Gastrocnemius medialis (tissue), 4 donors: ENCODE measurements around the gene CPPED1. TPM values are rescaled to one million over a fixed set of nuclear protein-coding genes. Genes with fewer than 3 reads are reported as not detected.

Source experiments
- ATAC-seq, 2 donors: fragments of 150-250 bp; one replicate each; pipeline ENCODE4 v1.9.1; 2016
- DNase-seq, 2 donors: peaks; one replicate each; pipeline ENCODE4 v3.0.0-alpha.2; 2019
- H3K27ac ChIP-seq, 4 donors: fragments of 200-600 bp; sonication (generic); 1 replicate in 1 of 4; 2 replicates in 3 of 4; pipeline ENCODE4 v1.5.1; 2016 to 2018; ENCODE audit warnings: mild to moderate bottlenecking in 2 of 4, moderate library complexity in 1 of 4
- H3K27me3 ChIP-seq, 3 donors: fragments of 200-600 bp; sonication (generic) in 2 of 3; 1 replicate in 1 of 3; 2 replicates in 2 of 3; pipeline versions ENCODE4 v1.5.1 to v1.6.0; 2016 to 2019; ENCODE audit warnings: mild to moderate bottlenecking in 1 of 3, moderate library complexity in 1 of 3
- H3K36me3 ChIP-seq, 2 donors: fragments of 200-600 bp; sonication (generic) in 1 of 2; one replicate each; pipeline ENCODE4 v1.5.1; 2017 to 2018
- H3K4me1 ChIP-seq, 2 donors: fragments of 200-600 bp; sonication (generic) in 1 of 2; one replicate each; pipeline ENCODE4 v1.5.1; 2016 to 2017; ENCODE audit warnings: mild to moderate bottlenecking in 2 of 2
- H3K4me3 ChIP-seq, 4 donors: fragments of 200-600 bp; sonication (generic) in 3 of 4; 1 replicate in 1 of 4; 2 replicates in 3 of 4; pipeline ENCODE4 v1.5.1; 2016 to 2019; ENCODE audit warnings: mild to moderate bottlenecking in 2 of 4
- H3K9me3 ChIP-seq, 3 donors: fragments of 200-600 bp; sonication (generic) in 2 of 3; 1 replicate in 1 of 3; 2 replicates in 2 of 3; pipeline ENCODE4 v1.5.1; 2016 to 2019
- CTCF ChIP-seq, 5 experiments: fragments of 450-650 bp in 3 of 5; fragments of 200-600 bp in 2 of 5; sonication (generic) in 2 of 5; IDR thresholded peaks in 4 of 5; conservative IDR thresholded peaks in 1 of 5; 1 replicate in 4 of 5; 2 replicates in 1 of 5; pipeline ENCODE4 v1.5.1; 2016 to 2019; ENCODE audit warnings: antibody characterized with exemption in 5 of 5, mild to moderate bottlenecking in 3 of 5, moderate library complexity in 3 of 5
- POLR2A ChIP-seq, 2 donors: fragments of 450-650 bp; IDR thresholded peaks; one replicate each; pipeline ENCODE4 v1.6.1; 2017; ENCODE audit warnings: antibody characterized with exemption in 2 of 2, mild to moderate bottlenecking in 2 of 2, moderate library complexity in 2 of 2
- in situ Hi-C, 4 donors: fragments of 200-750 bp; cut with MboI; loops; one replicate each; pipeline versions ENCODE4 v1.15.0 to v1.8.0; 2017; ENCODE audit warnings: low sequenced_read_pairs in 4 of 4
- intact Hi-C: fragments of 100-400 bp; cut with DNase I; formaldehyde crosslinking; loops from one replicate; pipeline ENCODE4 v1.15.1; 2023; ENCODE audit warnings: low total_unique reads
- total RNA-seq, 4 donors: library from RNA; depleted of rRNA; stranded (reverse); fragments of >200 nt; gene quantifications; one replicate each; pipeline versions ENCODE4 v1.1.0 to v1.2.3, GENCODE V29; 2016

The CPPED1 gene
- total RNA-seq, 4 donors from 2014 or later: 2.8 to 8.7 (median 6.6) TPM

- TF ChIP-seq CTCF (IDR thresholded peaks at IDR 0.05 in 4 of 5, conservative IDR thresholded peaks at IDR 0.05 in 1 of 5) (no peak), POLR2A (IDR thresholded peaks at IDR 0.05) (no peak)
- Histone ChIP-seq H3K9me3 (no peaks in the 10 kb centered on the region), H3K4me3 (no peak overlapping the region), H3K27ac (no peak overlapping the region), H3K27me3 (no peaks in the 10 kb centered on the region), H3K36me3 (no peaks in the 10 kb centered on the region), H3K4me1 (no peaks in the 10 kb centered on the region)
- in situ Hi-C loops (no loop called here), intact Hi-C loops (no loop called here)
- DNase-seq (no peak), ATAC-seq (no peak)
Measured at GRCh38 chr16:12688951-12689850, 114.5 kb downstream of the CPPED1 start.

- H3K27me3 ChIP-seq: no peaks in the 10 kb centered on the region
- no peak for DNase-seq
- no peak overlapping the region for H3K27ac ChIP-seq
- intact Hi-C loops: no loop called here
- no peaks in the 10 kb centered on the region for H3K4me1 ChIP-seq
- TF ChIP-seq CTCF (IDR thresholded peaks at IDR 0.05 in 4 of 5, conservative IDR thresholded peaks at IDR 0.05 in 1 of 5) (no peak), POLR2A (IDR thresholded peaks at IDR 0.05) (no peak)
- no peaks in the 10 kb centered on the region for H3K36me3 ChIP-seq
- no peak overlapping the region for H3K4me3 ChIP-seq
- in situ Hi-C loops: no loop called here
- H3K9me3 ChIP-seq: no peaks in the 10 kb centered on the region
- ATAC-seq: no peak
Measured at GRCh38 chr16:12685806-12686205, 117.9 kb downstream of the CPPED1 start.

GRCh38 chr16:12682432-12683165 lies 121.1 kb downstream of the CPPED1 start:
- no peaks in the 10 kb centered on the region for H3K27me3 ChIP-seq
- no peaks in the 10 kb centered on the region for H3K4me1 ChIP-seq
- in situ Hi-C loops (no loop called here), intact Hi-C loops (no loop called here)
- H3K4me3 ChIP-seq: no peak overlapping the region
- H3K36me3 ChIP-seq: no peaks in the 10 kb centered on the region
- no peak for TF ChIP-seq POLR2A (IDR thresholded peaks at IDR 0.05)
- TF ChIP-seq CTCF (IDR thresholded peaks at IDR 0.05 in 4 of 5, conservative IDR thresholded peaks at IDR 0.05 in 1 of 5): no peak
- no peaks in the 10 kb centered on the region for H3K9me3 ChIP-seq
- ATAC-seq (no peak), DNase-seq (no peak)
- H3K27ac ChIP-seq: no peak overlapping the region

GRCh38 chr16:12681653-12682052 lies 122.0 kb downstream of the CPPED1 start:
- no peaks in the 10 kb centered on the region for H3K27me3 ChIP-seq
- in situ Hi-C loops: no loop called here
- intact Hi-C loops: no loop called here
- no peak overlapping the region for H3K27ac ChIP-seq
- no peaks in the 10 kb centered on the region for H3K9me3 ChIP-seq
- ATAC-seq: no peak
- no peaks in the 10 kb centered on the region for H3K4me1 ChIP-seq
- H3K4me3 ChIP-seq: no peak overlapping the region
- H3K36me3 ChIP-seq: no peaks in the 10 kb centered on the region
- no peak for TF ChIP-seq POLR2A (IDR thresholded peaks at IDR 0.05)
- TF ChIP-seq CTCF (IDR thresholded peaks at IDR 0.05 in 4 of 5, conservative IDR thresholded peaks at IDR 0.05 in 1 of 5): no peak
- DNase-seq: no peak
